Adipocyte (in vitro differentiated cells): ENCODE measurements around the gene RAB11FIP5.

Experiments used
- DNase-seq: peaks from one replicate; pipeline ENCODE4 v3.0.0-alpha.2; 2015; ENCODE audit warnings: low read depth
- H3K27me3 ChIP-seq: replicated peaks from 2 replicates; pipeline ENCODE4 v1.7.0; 2013; ENCODE audit warnings: mild to moderate bottlenecking, low read length, moderate library complexity; ENCODE audit not compliant: control insufficient read depth, insufficient read depth
- H3K36me3 ChIP-seq: 2 replicates; pipeline ENCODE4 v1.7.0; 2013; ENCODE audit warnings: low read length, mild to moderate bottlenecking, moderate library complexity; ENCODE audit not compliant: control insufficient read depth, insufficient read depth, severe bottlenecking
- H3K4me1 ChIP-seq: 2 replicates; pipeline ENCODE4 v1.7.0; 2013; ENCODE audit warnings: mild to moderate bottlenecking, low read length, moderate library complexity; ENCODE audit not compliant: control insufficient read depth, insufficient read depth
- H3K4me3 ChIP-seq: 2 replicates; pipeline ENCODE4 v1.7.0; 2013; ENCODE audit warnings: mild to moderate bottlenecking, low read length, moderate library complexity
- H3K9ac ChIP-seq: 2 replicates; pipeline ENCODE4 v1.7.0; 2013; ENCODE audit warnings: mild to moderate bottlenecking, low read length, moderate library complexity
- H3K9me3 ChIP-seq: 2 replicates; pipeline ENCODE4 v1.7.0; 2013; ENCODE audit warnings: mild to moderate bottlenecking, low read length, moderate library complexity; ENCODE audit not compliant: control insufficient read depth

RAB11FIP5 gene

DNA sequence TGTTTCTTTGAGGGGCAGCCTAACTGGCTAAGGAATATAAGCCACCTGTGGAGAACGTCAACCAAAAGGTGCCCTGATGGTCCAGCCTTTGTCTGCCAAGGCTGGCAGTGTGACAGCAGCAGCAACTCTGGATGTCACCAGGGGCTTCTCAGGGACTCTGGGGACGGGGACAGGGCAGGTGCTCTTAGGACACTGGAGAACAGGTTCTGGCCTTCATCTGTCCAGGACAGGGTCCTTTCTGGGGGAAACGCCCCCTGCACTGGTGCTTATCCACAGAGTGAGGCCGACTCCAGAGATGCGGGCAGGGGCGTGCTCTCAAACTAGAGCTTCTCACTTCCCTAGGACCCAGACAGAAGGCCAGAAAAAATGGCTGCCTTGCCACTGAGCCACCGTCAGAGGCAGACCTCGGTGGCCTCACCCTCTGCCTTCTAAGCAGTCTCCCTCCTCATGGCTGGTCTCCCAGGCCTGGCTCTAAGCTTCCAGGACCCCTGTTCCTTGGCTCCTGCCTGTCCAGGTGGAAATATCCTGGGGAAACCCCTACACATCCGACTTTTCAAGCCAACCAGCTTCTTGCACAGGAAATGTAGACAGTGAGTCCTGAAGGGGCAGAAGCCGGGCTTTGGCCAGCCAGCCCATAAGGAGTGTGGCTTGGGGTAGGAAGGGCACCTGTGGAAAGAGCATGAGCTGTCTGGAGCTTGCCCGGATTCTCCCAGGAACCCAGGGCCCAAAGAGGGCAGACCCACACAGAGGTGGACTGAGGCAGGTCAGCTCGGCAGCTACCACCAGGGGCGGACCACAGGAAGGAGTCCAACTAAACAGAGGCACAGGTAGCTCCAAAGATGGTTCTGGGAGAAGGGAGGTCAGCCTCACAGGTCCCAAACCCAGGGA is 30.0 kb downstream of the RAB11FIP5 start:
- no peak for DNase-seq
- Histone ChIP-seq H3K9ac (no peak overlapping the region), H3K36me3 (peaks cover 46% of the 10 kb centered on the region), H3K9me3 (no peaks in the 10 kb centered on the region), H3K27me3 (no peaks in the 10 kb centered on the region), H3K4me1 (no peaks in the 10 kb centered on the region), H3K4me3 (no peak overlapping the region)

DNA sequence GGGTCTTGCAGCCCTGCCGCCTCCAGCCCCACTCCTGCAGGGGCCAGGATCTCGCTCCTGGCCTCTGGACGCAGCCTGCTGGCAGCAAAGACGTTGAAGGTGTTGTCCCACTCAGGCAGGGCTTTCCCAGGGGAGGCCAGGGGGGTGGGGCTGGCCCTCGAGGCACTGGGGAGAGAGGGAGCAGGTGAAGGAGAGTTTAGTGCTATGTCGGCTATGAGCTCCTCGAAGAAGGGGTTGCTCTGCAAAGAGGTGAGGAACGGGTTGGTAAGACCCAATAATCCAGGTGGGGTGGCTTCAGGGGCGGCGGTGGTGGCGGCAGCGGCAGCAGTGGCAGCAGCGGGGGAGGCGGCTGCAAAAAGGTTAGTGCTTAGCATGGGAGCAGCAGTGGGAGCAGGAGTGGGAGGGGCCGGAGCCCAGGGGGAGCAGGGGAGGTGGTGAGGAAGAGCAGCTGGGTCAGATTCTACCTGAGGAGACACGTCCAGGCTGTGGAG is 31.5 kb downstream of the RAB11FIP5 start:
- Histone ChIP-seq H3K27me3 (no peaks in the 10 kb centered on the region), H3K9ac (no peak overlapping the region), H3K36me3 (peaks cover 35% of the 10 kb centered on the region), H3K9me3 (no peaks in the 10 kb centered on the region), H3K4me3 (no peak overlapping the region), H3K4me1 (no peaks in the 10 kb centered on the region)
- DNase-seq = no peak

GRCh38 chr2:73080321-73081131 is 32.2 kb downstream of the RAB11FIP5 start:
- no peaks in the 10 kb centered on the region for H3K9me3 ChIP-seq
- no peaks in the 10 kb centered on the region for H3K4me1 ChIP-seq
- H3K27me3 ChIP-seq = no peaks in the 10 kb centered on the region
- DNase-seq = no peak
- peaks cover 33% of the 10 kb centered on the region for H3K36me3 ChIP-seq
- no peak overlapping the region for H3K9ac ChIP-seq
- H3K4me3 ChIP-seq = no peak overlapping the region

GRCh38 chr2:73079636-73080035 is 33.1 kb downstream of the RAB11FIP5 start:
- peaks cover 35% of the 10 kb centered on the region for H3K36me3 ChIP-seq
- H3K27me3 ChIP-seq = no peaks in the 10 kb centered on the region
- no peak for DNase-seq
- H3K9me3 ChIP-seq = no peaks in the 10 kb centered on the region
- peaks cover 6% of the 10 kb centered on the region for H3K4me1 ChIP-seq
- H3K9ac ChIP-seq = no peak overlapping the region
- H3K4me3 ChIP-seq = no peak overlapping the region

DNA sequence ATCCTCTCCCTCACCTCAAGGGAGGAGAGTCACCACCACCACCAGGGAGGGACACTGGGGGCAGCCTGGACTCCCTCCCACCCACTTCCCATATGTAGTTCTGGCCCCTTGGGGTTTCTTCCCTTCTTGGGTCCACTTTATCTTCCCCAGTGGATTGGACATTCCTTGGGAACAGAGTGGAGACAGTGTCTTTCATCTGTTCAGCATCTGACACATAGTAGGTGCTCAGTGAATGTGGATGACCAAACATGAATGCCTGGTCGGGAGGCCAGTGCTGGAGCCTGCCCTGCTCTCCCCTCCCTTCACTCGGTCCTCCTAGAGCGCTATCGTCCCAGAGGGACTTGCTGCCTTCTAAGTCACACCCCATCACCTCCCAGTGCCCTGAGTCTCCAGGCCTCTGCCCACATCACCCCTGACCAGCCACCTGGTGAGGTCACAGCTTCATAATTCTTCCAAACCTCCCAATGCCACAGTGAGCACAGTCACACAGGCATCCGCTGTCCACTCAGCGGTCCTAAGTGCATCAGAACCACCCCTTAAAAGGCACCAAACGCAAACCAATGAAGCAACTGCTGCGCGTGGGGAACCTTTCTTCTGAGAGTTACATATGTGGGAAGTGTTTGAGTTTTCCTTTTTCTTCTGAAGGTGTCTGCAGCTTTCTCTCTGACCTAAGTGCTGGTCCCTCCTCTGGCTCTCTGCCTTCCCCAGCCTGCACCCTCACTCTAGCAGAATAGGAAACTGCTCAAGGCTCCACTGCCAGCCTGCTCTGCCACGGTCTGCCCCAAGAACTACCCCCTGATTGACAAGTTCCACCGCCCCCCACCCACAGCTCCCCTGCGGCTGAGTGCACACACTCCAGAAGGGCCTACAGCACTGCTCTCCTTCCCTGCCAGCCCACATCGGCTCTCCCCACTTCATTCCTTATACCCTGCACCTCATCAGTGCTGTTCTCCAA is 34.0 kb downstream of the RAB11FIP5 start:
- Histone ChIP-seq H3K4me3 (no peak overlapping the region), H3K4me1 (peaks cover 6% of the 10 kb centered on the region), H3K36me3 (peaks cover 31% of the 10 kb centered on the region), H3K9ac (no peak overlapping the region), H3K9me3 (no peaks in the 10 kb centered on the region), H3K27me3 (no peaks in the 10 kb centered on the region)
- DNase-seq = no peak

- no peaks in the 10 kb centered on the region for H3K9me3 ChIP-seq
- H3K36me3 ChIP-seq = peaks cover 38% of the 10 kb centered on the region
- no peak for DNase-seq
- no peak overlapping the region for H3K4me3 ChIP-seq
- H3K27me3 ChIP-seq = no peaks in the 10 kb centered on the region
- H3K4me1 ChIP-seq = peaks cover 6% of the 10 kb centered on the region
- H3K9ac ChIP-seq = no peak overlapping the region
Measured at GRCh38 chr2:73077424-73077795, 35.3 kb downstream of the RAB11FIP5 start.

DNA sequence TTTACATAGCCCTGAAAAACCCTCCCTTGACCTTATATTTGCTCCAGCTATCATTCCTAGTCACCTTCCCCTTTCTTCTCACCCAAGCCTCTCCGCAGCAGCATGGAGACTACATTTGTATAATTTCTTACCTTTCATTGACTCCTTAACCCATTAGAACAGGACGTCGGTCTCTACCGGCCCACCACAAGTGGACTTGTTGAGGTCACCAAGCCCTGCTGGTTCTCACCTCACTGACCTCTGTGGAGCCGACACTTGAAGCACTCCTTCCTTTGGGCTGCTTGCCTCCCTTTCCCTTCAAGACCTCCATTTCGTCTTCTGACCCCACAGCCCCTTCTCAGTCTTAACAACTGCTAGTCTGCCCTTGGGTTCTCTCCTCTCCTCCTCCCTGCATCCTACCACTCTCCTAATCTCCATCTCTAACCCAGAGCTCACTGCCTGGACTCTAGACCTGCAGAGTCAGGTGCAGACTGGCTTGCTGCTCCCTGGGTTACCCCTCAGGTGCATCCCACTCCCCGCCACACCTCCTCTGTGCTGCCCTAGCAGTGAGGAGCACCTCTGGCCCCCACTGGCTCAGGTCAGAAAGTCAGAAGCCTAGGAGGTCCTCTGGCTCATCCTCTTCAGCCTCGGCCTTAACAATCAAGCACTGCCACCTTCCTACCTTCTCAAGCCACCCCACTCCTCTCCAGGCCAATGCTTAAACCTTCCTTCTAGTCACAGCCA is 35.9 kb downstream of the RAB11FIP5 start:
- Histone ChIP-seq H3K36me3 (peaks cover 38% of the 10 kb centered on the region), H3K9me3 (no peaks in the 10 kb centered on the region), H3K9ac (no peak overlapping the region), H3K27me3 (no peaks in the 10 kb centered on the region), H3K4me3 (no peak overlapping the region), H3K4me1 (peaks cover 11% of the 10 kb centered on the region)
- DNase-seq = no peak

DNA sequence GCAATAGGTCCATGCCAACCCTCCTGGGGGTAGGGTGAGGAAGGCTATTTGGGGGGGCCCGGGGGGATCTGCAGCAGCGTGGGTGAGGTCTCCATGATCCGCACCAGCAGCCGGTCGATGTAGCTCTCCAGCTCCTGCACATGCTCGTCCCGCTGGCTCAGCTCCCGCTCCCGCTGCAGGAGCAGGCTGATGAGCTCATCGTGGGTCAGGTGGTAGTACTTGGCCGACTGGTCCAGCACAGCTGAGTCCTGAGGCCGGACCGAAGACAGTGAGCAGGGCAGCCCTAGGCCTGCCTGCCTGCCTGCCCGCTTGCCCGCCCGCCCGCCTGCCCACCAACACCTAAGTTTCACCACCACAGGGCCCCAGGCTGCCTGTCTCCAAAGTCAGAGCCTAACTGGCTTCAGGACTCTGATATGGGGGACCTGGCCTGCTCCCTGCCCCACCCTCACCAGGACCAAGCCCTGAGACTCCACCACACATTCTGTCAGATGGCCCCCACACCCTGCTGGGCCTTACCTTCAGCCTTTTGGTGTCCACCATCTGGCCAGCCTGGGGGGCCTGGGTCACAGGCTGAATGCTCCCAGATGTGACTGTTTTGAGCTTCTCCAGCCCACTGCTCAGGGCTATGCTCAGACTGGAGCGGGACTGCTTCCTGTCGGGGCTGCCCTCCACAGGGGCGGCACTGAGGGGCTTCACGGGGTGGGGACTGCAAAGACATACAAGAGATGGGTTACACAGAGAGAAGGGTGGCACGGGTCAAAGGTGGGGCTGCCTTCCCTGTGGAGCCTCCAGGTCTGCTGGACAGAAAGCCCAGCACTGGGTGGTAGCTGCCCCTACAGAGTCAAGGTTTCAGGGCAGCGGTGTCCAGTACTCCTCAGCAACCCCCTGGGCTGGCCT is 37.0 kb downstream of the RAB11FIP5 start:
- DNase-seq = no peak
- Histone ChIP-seq H3K36me3 (peaks cover 38% of the 10 kb centered on the region), H3K27me3 (no peaks in the 10 kb centered on the region), H3K4me3 (no peak overlapping the region), H3K9me3 (no peaks in the 10 kb centered on the region), H3K9ac (no peak overlapping the region), H3K4me1 (peaks cover 12% of the 10 kb centered on the region)

GRCh38 chr2:73074110-73075069 is 38.4 kb downstream of the RAB11FIP5 start:
- Histone ChIP-seq H3K9ac (no peak overlapping the region), H3K4me1 (peaks cover 19% of the 10 kb centered on the region), H3K4me3 (no peak overlapping the region), H3K36me3 (peaks cover 27% of the 10 kb centered on the region), H3K27me3 (no peaks in the 10 kb centered on the region), H3K9me3 (no peaks in the 10 kb centered on the region)
- no peak for DNase-seq
